ENCODE results near the gene CPA3. TPM values are rescaled to one million over a fixed set of nuclear protein-coding genes. Genes with fewer than 3 reads are reported as not detected.

CPA3 gene
- total RNA-seq, 1 experiment from 2014 or later = not detected

- no peak overlapping the region for H3K27ac ChIP-seq (ENCODE audit: low read depth, low read length, poor library complexity, severe bottlenecking)
- intact Hi-C loops (cut with micrococcal nuclease; ENCODE audit: unreplicated experiment) = no loop called here
- ChIA-PET POLR2A (ENCODE audit: low non-redundant PET) (interaction anchor here (0.6 kb wide), 1 partner anchor 892 kb away, joined by 3 read pairs; no protein-coding TSS in a partner anchor), CTCF (no interaction called here)
- BruUV-seq (replicated peaks) = no TSS peak
- H3K4me3 ChIP-seq (ENCODE audit: low read depth, low read length, poor library complexity, severe bottlenecking) = no peak overlapping the region
- no peaks in the 10 kb centered on the region for H3K27me3 ChIP-seq (replicated peaks; ENCODE audit: insufficient read depth, low read depth, low read length, poor library complexity)
- no peaks in the 10 kb centered on the region for H3K9me3 ChIP-seq (ENCODE audit: low read depth, low read length, poor library complexity, severe bottlenecking)
- TF ChIP-seq CTCF (conservative IDR thresholded peaks at IDR 0.05; ENCODE audit: low read depth, low read length) (no peak), EZH2 (IDR thresholded peaks at IDR 0.05; ENCODE audit: borderline replicate concordance, low read depth, low read length, poor library complexity, severe bottlenecking) (no peak)
- DNase-seq (ENCODE audit: low spot score) = no peak
- no peaks in the 10 kb centered on the region for H3K36me3 ChIP-seq (ENCODE audit: insufficient read depth, low read length, poor library complexity, severe bottlenecking)
- H3K4me1 ChIP-seq (ENCODE audit: insufficient read depth, low read length, poor library complexity, severe bottlenecking) = no peaks in the 10 kb centered on the region
Measured at GRCh38 chr3:148879256-148879655, 14.2 kb downstream of the CPA3 start.

GRCh38 chr3:148880681-148881080 lies 15.6 kb downstream of the CPA3 start:
- intact Hi-C loops (cut with micrococcal nuclease; ENCODE audit: unreplicated experiment) = no loop called here
- POLR2A ChIA-PET (ENCODE audit: low non-redundant PET) = no interaction called here
- BruUV-seq (replicated peaks) = no TSS peak
- no peaks in the 10 kb centered on the region for H3K9me3 ChIP-seq (ENCODE audit: low read depth, low read length, poor library complexity, severe bottlenecking)
- H3K4me3 ChIP-seq (ENCODE audit: low read depth, low read length, poor library complexity, severe bottlenecking) = no peak overlapping the region
- H3K27ac ChIP-seq (ENCODE audit: low read depth, low read length, poor library complexity, severe bottlenecking) = no peak overlapping the region
- TF ChIP-seq CTCF (conservative IDR thresholded peaks at IDR 0.05; ENCODE audit: low read depth, low read length) (peak; percentile 34), EZH2 (IDR thresholded peaks at IDR 0.05; ENCODE audit: borderline replicate concordance, low read depth, low read length, poor library complexity, severe bottlenecking) (no peak)
- no peaks in the 10 kb centered on the region for H3K36me3 ChIP-seq (ENCODE audit: insufficient read depth, low read length, poor library complexity, severe bottlenecking)
- no peaks in the 10 kb centered on the region for H3K4me1 ChIP-seq (ENCODE audit: insufficient read depth, low read length, poor library complexity, severe bottlenecking)
- CTCF ChIA-PET = interaction anchor here (0.8 kb wide), 1 partner anchor 11 kb away, joined by 3 read pairs; no protein-coding TSS in a partner anchor
- H3K27me3 ChIP-seq (replicated peaks; ENCODE audit: insufficient read depth, low read depth, low read length, poor library complexity) = no peaks in the 10 kb centered on the region
- DNase-seq (ENCODE audit: low spot score) = peak; percentile 14

- ChIA-PET POLR2A (ENCODE audit: low non-redundant PET) (no interaction called here), CTCF (no interaction called here)
- no peak for DNase-seq (ENCODE audit: low spot score)
Measured at GRCh38 chr3:148881286-148881685, 16.2 kb downstream of the CPA3 start.

More at GRCh38 chr3:148881286-148881685, 16.2 kb downstream of the CPA3 start:
- Histone ChIP-seq H3K27ac (ENCODE audit: low read depth, low read length, poor library complexity, severe bottlenecking) (no peak overlapping the region), H3K4me3 (ENCODE audit: low read depth, low read length, poor library complexity, severe bottlenecking) (no peak overlapping the region), H3K36me3 (ENCODE audit: insufficient read depth, low read length, poor library complexity, severe bottlenecking) (no peaks in the 10 kb centered on the region), H3K4me1 (ENCODE audit: insufficient read depth, low read length, poor library complexity, severe bottlenecking) (no peaks in the 10 kb centered on the region), H3K27me3 (replicated peaks; ENCODE audit: insufficient read depth, low read depth, low read length, poor library complexity) (no peaks in the 10 kb centered on the region), H3K9me3 (ENCODE audit: low read depth, low read length, poor library complexity, severe bottlenecking) (no peaks in the 10 kb centered on the region)
- TF ChIP-seq EZH2 (IDR thresholded peaks at IDR 0.05; ENCODE audit: borderline replicate concordance, low read depth, low read length, poor library complexity, severe bottlenecking) (no peak), CTCF (conservative IDR thresholded peaks at IDR 0.05; ENCODE audit: low read depth, low read length) (no peak)
- BruUV-seq (replicated peaks) = no TSS peak
- intact Hi-C loops (cut with micrococcal nuclease; ENCODE audit: unreplicated experiment) = no loop called here
